ENCODE measurements around the gene CD180.

GRCh38 chr5:67206461-67206860 lies 9.9 kb upstream of the CD180 start:
- TF ChIP-seq, protein P1, sequence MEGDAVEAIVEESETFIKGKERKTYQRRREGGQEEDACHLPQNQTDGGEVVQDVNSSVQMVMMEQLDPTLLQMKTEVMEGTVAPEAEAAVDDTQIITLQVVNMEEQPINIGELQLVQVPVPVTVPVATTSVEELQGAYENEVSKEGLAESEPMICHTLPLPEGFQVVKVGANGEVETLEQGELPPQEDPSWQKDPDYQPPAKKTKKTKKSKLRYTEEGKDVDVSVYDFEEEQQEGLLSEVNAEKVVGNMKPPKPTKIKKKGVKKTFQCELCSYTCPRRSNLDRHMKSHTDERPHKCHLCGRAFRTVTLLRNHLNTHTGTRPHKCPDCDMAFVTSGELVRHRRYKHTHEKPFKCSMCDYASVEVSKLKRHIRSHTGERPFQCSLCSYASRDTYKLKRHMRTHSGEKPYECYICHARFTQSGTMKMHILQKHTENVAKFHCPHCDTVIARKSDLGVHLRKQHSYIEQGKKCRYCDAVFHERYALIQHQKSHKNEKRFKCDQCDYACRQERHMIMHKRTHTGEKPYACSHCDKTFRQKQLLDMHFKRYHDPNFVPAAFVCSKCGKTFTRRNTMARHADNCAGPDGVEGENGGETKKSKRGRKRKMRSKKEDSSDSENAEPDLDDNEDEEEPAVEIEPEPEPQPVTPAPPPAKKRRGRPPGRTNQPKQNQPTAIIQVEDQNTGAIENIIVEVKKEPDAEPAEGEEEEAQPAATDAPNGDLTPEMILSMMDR (IDR thresholded peaks at IDR 0.05; ENCODE audit: low read depth, low read length, poor library complexity, severe bottlenecking), result no peak
- TF ChIP-seq EZH2phosphoT487 (IDR thresholded peaks at IDR 0.05; ENCODE audit: borderline replicate concordance, low read length), result no peak

All from DOHH2 (cell line).